Spleen (tissue), 11 donors: Measurements from ENCODE around the gene REEP3. TPM values are rescaled to one million over a fixed set of nuclear protein-coding genes. Genes with fewer than 3 reads are reported as not detected.

Source experiments
- DNase-seq: peaks from one replicate; pipeline ENCODE4 v3.0.0-alpha.2; 2020
- H3K27ac ChIP-seq, 8 donors: fragments of 200-600 bp; sonication (generic) in 7 of 8; 1 replicate in 4 of 8; 2 replicates in 4 of 8; pipeline versions ENCODE4 v1.5.0 to v1.8.0; 2016 to 2021; ENCODE audit warnings: inconsistent platforms in 4 of 8, mild to moderate bottlenecking in 4 of 8, moderate library complexity in 1 of 8
- H3K27me3 ChIP-seq, 7 donors: fragments of 200-600 bp; sonication (generic) in 6 of 7; replicated peaks in 1 of 7; 1 replicate in 4 of 7; 2 replicates in 3 of 7; pipeline versions ENCODE4 v1.5.0 to v1.8.0; 2016 to 2021; ENCODE audit warnings: inconsistent platforms in 3 of 7, mild to moderate bottlenecking in 1 of 7
- H3K36me3 ChIP-seq, 6 donors: fragments of 200-600 bp; sonication (generic) in 5 of 6; 1 replicate in 4 of 6; 2 replicates in 2 of 6; pipeline versions ENCODE4 v1.5.0 to v1.8.0; 2016 to 2021; ENCODE audit warnings: inconsistent platforms in 2 of 6
- H3K4me1 ChIP-seq, 6 donors: fragments of 200-600 bp; sonication (generic) in 5 of 6; 1 replicate in 3 of 6; 2 replicates in 3 of 6; pipeline versions ENCODE4 v1.5.0 to v1.8.0; 2016 to 2021; ENCODE audit warnings: inconsistent platforms in 3 of 6
- H3K4me3 ChIP-seq, 8 donors: fragments of 200-600 bp; sonication (generic) in 7 of 8; 1 replicate in 4 of 8; 2 replicates in 4 of 8; pipeline versions ENCODE4 v1.5.0 to v1.8.0; 2016 to 2021; ENCODE audit warnings: inconsistent platforms in 4 of 8, mild to moderate bottlenecking in 4 of 8, moderate library complexity in 2 of 8
- H3K9me3 ChIP-seq, 8 donors: fragments of 200-600 bp; sonication (generic) in 7 of 8; 1 replicate in 4 of 8; 2 replicates in 4 of 8; pipeline versions ENCODE4 v1.5.0 to v1.8.0; 2016 to 2021; ENCODE audit warnings: inconsistent platforms in 4 of 8
- CTCF ChIP-seq, 11 experiments: fragments of 200-600 bp in 7 of 11; fragments of 450-650 bp in 4 of 11; sonication (generic) in 4 of 11; IDR thresholded peaks in 8 of 11; conservative IDR thresholded peaks in 3 of 11; 1 replicate in 7 of 11; 2 replicates in 4 of 11; pipeline versions ENCODE4 v1.4.0 to v1.8.0; 2016 to 2021; ENCODE audit warnings: antibody characterized with exemption in 11 of 11, inconsistent platforms in 4 of 11, mild to moderate bottlenecking in 1 of 11
- POLR2A ChIP-seq, 3 donors: fragments of 450-650 bp; IDR thresholded peaks; one replicate each; pipeline ENCODE4 v1.5.1; 2017; ENCODE audit warnings: antibody characterized with exemption in 3 of 3, mild to moderate bottlenecking in 1 of 3
- POLR2AphosphoS5 ChIP-seq, 3 donors: sonication (generic); formaldehyde crosslinking; IDR thresholded peaks; one replicate each; pipeline ENCODE4 v1.5.1; 2017; ENCODE audit warnings: antibody characterized with exemption in 3 of 3
- WGBS, 5 donors: extraction: QIAGEN DNeasy Blood & Tissue Kit in 3 of 5; methylation state at CpG; one replicate each; pipeline versions ENCODE4 v1.1.5 to v1.1.7; 2013 to 2018; 5-methylcytosine and 5-hydroxymethylcytosine counted together
- intact Hi-C: fragments of 100-400 bp; cut with DNase I; formaldehyde crosslinking; loops from one replicate; pipeline ENCODE4 v1.15.0; 2023; ENCODE audit warnings: low total_unique reads
- polyA plus RNA-seq, 3 donors: library from polyadenylated mRNA; stranded (reverse); fragments of 200-250 nt; gene quantifications; one replicate each; pipeline ENCODE4 v1.2.1, GENCODE V29; 2013
- total RNA-seq, 7 donors: library from RNA; depleted of rRNA in 3 of 7; stranded (reverse); fragments of >200 nt in 3 of 7; fragmentation: NEBNext Ultra II Directional in 4 of 7; extraction: Animal tissue kit (Norgen Biotek cat#: 25700) in 4 of 7; gene quantifications; one replicate each; pipeline versions ENCODE4 v1.1.0 to v1.2.1, GENCODE V29; 2016 to 2021
- donor health status: healthy with polysubstance abuse.
- donor health status: DM: no; HTN: no; CAD: no; lungs with moderate emphysema.
- donor health status: DM: no; HTN: no; CAD: no.
- donor health status: Bipolar disorder and iron deficiency.
- donor health status: healthy.
- donor health status: DM: no; HTN: no; CAD: no.
- donor health status: DM: yes; HTN: yes; CAD: no.

Gene REEP3
- total and polyA plus RNA-seq, 10 donors = 4.0 to 46.5 (median 22.1) TPM

- Histone ChIP-seq H3K4me1 (peaks cover 0 to 8% (median 0%) of the 10 kb centered on the region in 6 donors), H3K27ac (no peak overlapping the region), H3K36me3 (peaks cover 0 to 28% (median 0%) of the 10 kb centered on the region in 6 donors), H3K9me3 (no peaks in the 10 kb centered on the region), H3K27me3 (no peaks in the 10 kb centered on the region), H3K4me3 (no peak overlapping the region)
- no peak for TF ChIP-seq CTCF (IDR thresholded peaks at IDR 0.05 in 8 of 11, conservative IDR thresholded peaks at IDR 0.05 in 3 of 11)
- DNase-seq = no peak
- intact Hi-C loops = no loop called here
Observed at GRCh38 chr10:63579371-63580014, 58.3 kb downstream of the REEP3 start.

GRCh38 chr10:63582690-63583089, 61.5 kb downstream of the REEP3 start:
- DNase-seq = no peak
- WGBS, 5 donors = 96 to 99% (median 96%) methylated on average over 8 of the region's 8 CpGs
- Histone ChIP-seq H3K9me3 (no peaks in the 10 kb centered on the region), H3K27ac (no peak overlapping the region), H3K4me3 (no peak overlapping the region), H3K27me3 (no peaks in the 10 kb centered on the region), H3K4me1 (no peaks in the 10 kb centered on the region), H3K36me3 (peaks cover 0 to 11% (median 0%) of the 10 kb centered on the region in 6 donors)
- TF ChIP-seq POLR2A (IDR thresholded peaks at IDR 0.05) (no peak), POLR2AphosphoS5 (IDR thresholded peaks at IDR 0.05) (no peak), CTCF (IDR thresholded peaks at IDR 0.05 in 8 of 11, conservative IDR thresholded peaks at IDR 0.05 in 3 of 11) (no peak)
- intact Hi-C loops = no loop called here

- Histone ChIP-seq H3K36me3 (peaks cover 0 to 6% (median 0%) of the 10 kb centered on the region in 6 donors), H3K9me3 (no peaks in the 10 kb centered on the region), H3K4me1 (no peaks in the 10 kb centered on the region), H3K27ac (no peak overlapping the region), H3K27me3 (no peaks in the 10 kb centered on the region), H3K4me3 (no peak overlapping the region)
- TF ChIP-seq CTCF (IDR thresholded peaks at IDR 0.05 in 8 of 11, conservative IDR thresholded peaks at IDR 0.05 in 3 of 11) (no peak), POLR2A (IDR thresholded peaks at IDR 0.05) (no peak), POLR2AphosphoS5 (IDR thresholded peaks at IDR 0.05) (no peak)
- DNase-seq = no peak
- WGBS, 5 donors = 86 to 95% (median 89%) methylated on average over 3 of the region's 3 CpGs
- intact Hi-C loops = no loop called here
Observed at GRCh38 chr10:63583397-63583796, 62.2 kb downstream of the REEP3 start.

- H3K27ac ChIP-seq = no peak overlapping the region
- intact Hi-C loops = no loop called here
- no peak overlapping the region for H3K4me3 ChIP-seq
- H3K4me1 ChIP-seq = no peaks in the 10 kb centered on the region
- no peaks in the 10 kb centered on the region for H3K27me3 ChIP-seq
- TF ChIP-seq POLR2AphosphoS5 (IDR thresholded peaks at IDR 0.05) = no peak
- TF ChIP-seq POLR2A (IDR thresholded peaks at IDR 0.05) = no peak
- TF ChIP-seq CTCF (IDR thresholded peaks at IDR 0.05 in 8 of 11, conservative IDR thresholded peaks at IDR 0.05 in 3 of 11) = no peak
- no peaks in the 10 kb centered on the region for H3K9me3 ChIP-seq
- peaks cover 0 to 4% (median 0%) of the 10 kb centered on the region in 6 donors for H3K36me3 ChIP-seq
- WGBS, 5 donors = 90 to 96% (median 93%) methylated on average over 5 of the region's 5 CpGs
- DNase-seq = no peak
Observed at GRCh38 chr10:63583909-63584724, 62.9 kb downstream of the REEP3 start.
